ENCODE measurements around the gene CACNA1C. TPM values are rescaled to one million over a fixed set of nuclear protein-coding genes. Genes with fewer than 3 reads are reported as not detected.

The CACNA1C gene
- total RNA-seq, 4 donors from 2014 or later: 9.7 to 42.1 (median 18.1) TPM

- no peaks in the 10 kb centered on the region for H3K27me3 ChIP-seq
- no peaks in the 10 kb centered on the region for H3K4me1 ChIP-seq
- no peak overlapping the region for H3K4me3 ChIP-seq
- H3K27ac ChIP-seq: no peak overlapping the region
- no peaks in the 10 kb centered on the region for H3K36me3 ChIP-seq
- TF ChIP-seq POLR2A (IDR thresholded peaks at IDR 0.05): no peak
- no peak for TF ChIP-seq CTCF (IDR thresholded peaks at IDR 0.05)
- no peaks in the 10 kb centered on the region for H3K9me3 ChIP-seq
- no peak for DNase-seq
Measured at GRCh38 chr12:2408262-2408661, 355.5 kb downstream of the CACNA1C start.

GRCh38 chr12:2409656-2410265 is 357.0 kb downstream of the CACNA1C start:
- Histone ChIP-seq H3K27ac (no peak overlapping the region), H3K4me3 (no peak overlapping the region), H3K4me1 (no peaks in the 10 kb centered on the region), H3K36me3 (no peaks in the 10 kb centered on the region), H3K9me3 (no peaks in the 10 kb centered on the region), H3K27me3 (no peaks in the 10 kb centered on the region)
- no peak for DNase-seq
- TF ChIP-seq CTCF (IDR thresholded peaks at IDR 0.05) (no peak), POLR2A (IDR thresholded peaks at IDR 0.05) (no peak)

- no peak overlapping the region for H3K4me3 ChIP-seq
- DNase-seq: no peak
- H3K9me3 ChIP-seq: no peaks in the 10 kb centered on the region
- no peaks in the 10 kb centered on the region for H3K4me1 ChIP-seq
- no peak for TF ChIP-seq POLR2A (IDR thresholded peaks at IDR 0.05)
- no peak for TF ChIP-seq CTCF (IDR thresholded peaks at IDR 0.05)
- no peaks in the 10 kb centered on the region for H3K27me3 ChIP-seq
- no peak overlapping the region for H3K27ac ChIP-seq
- no peaks in the 10 kb centered on the region for H3K36me3 ChIP-seq
Measured at GRCh38 chr12:2410496-2410895, 357.7 kb downstream of the CACNA1C start.

GRCh38 chr12:2411011-2411410 is 358.2 kb downstream of the CACNA1C start:
- no peaks in the 10 kb centered on the region for H3K27me3 ChIP-seq
- no peaks in the 10 kb centered on the region for H3K36me3 ChIP-seq
- H3K4me1 ChIP-seq: no peaks in the 10 kb centered on the region
- H3K9me3 ChIP-seq: no peaks in the 10 kb centered on the region
- peak in 1 of 3 donors; percentile 21 for DNase-seq
- no peak overlapping the region for H3K4me3 ChIP-seq
- TF ChIP-seq CTCF (IDR thresholded peaks at IDR 0.05) (no peak), POLR2A (IDR thresholded peaks at IDR 0.05) (no peak)
- no peak overlapping the region for H3K27ac ChIP-seq

- Histone ChIP-seq H3K4me3 (no peak overlapping the region), H3K27ac (no peak overlapping the region), H3K36me3 (no peaks in the 10 kb centered on the region), H3K9me3 (no peaks in the 10 kb centered on the region), H3K4me1 (no peaks in the 10 kb centered on the region), H3K27me3 (no peaks in the 10 kb centered on the region)
- DNase-seq: no peak
- TF ChIP-seq CTCF (IDR thresholded peaks at IDR 0.05): no peak
- TF ChIP-seq POLR2A (IDR thresholded peaks at IDR 0.05): no peak
Measured at GRCh38 chr12:2411616-2412304, 359.0 kb downstream of the CACNA1C start.
